Neutrophil (primary cell): ENCODE results near the gene AIG1.

ENCODE experiments used
- H3K27ac ChIP-seq: fragments of 200-600 bp; sonication (generic); 2 replicates; pipeline ENCODE4 v1.5.1; 2016; ENCODE audit warnings: mild to moderate bottlenecking, moderate library complexity
- H3K27me3 ChIP-seq: fragments of 200-600 bp; sonication (generic); 2 replicates; pipeline ENCODE4 v1.6.0; 2016; ENCODE audit warnings: mild to moderate bottlenecking
- H3K36me3 ChIP-seq: fragments of 200-600 bp; sonication (generic); 2 replicates; pipeline ENCODE4 v1.5.1; 2017
- H3K4me1 ChIP-seq, 2 experiments: fragments of 200-600 bp in 1 of 2; sonication (generic) in 1 of 2; 1 replicate in 1 of 2; 2 replicates in 1 of 2; pipeline versions ENCODE4 v1.5.1 to v1.6.1; 2013 to 2016; ENCODE audit warnings: low read depth in 1 of 2, low read length in 1 of 2, mild to moderate bottlenecking in 1 of 2, moderate library complexity in 1 of 2; ENCODE audit not compliant: control insufficient read depth in 1 of 2, insufficient read depth in 1 of 2
- H3K4me3 ChIP-seq, 2 experiments: fragments of 200-600 bp in 1 of 2; sonication (generic) in 1 of 2; 1 replicate in 1 of 2; 2 replicates in 1 of 2; pipeline ENCODE4 v1.5.1; 2013 to 2016; ENCODE audit warnings: low read depth in 1 of 2, low read length in 1 of 2, mild to moderate bottlenecking in 1 of 2, moderate library complexity in 1 of 2
- H3K9me3 ChIP-seq: fragments of 200-600 bp; sonication (generic); 2 replicates; pipeline ENCODE4 v1.5.1; 2016
- CTCF ChIP-seq: fragments of 200-600 bp; sonication (generic); IDR thresholded peaks from 2 replicates; pipeline ENCODE4 v1.5.1; 2016; ENCODE audit warnings: antibody characterized with exemption

AIG1 gene

GRCh38 chr6:143346004-143346403 lies 285.3 kb downstream of the AIG1 start:
- TF ChIP-seq CTCF = no peak
- H3K4me3 ChIP-seq = no peak overlapping the region
- H3K27ac ChIP-seq = no peak overlapping the region
- H3K4me1 ChIP-seq = no peaks in the 10 kb centered on the region
- no peaks in the 10 kb centered on the region for H3K9me3 ChIP-seq
- no peaks in the 10 kb centered on the region for H3K36me3 ChIP-seq
- no peaks in the 10 kb centered on the region for H3K27me3 ChIP-seq

GRCh38 chr6:143348531-143348930 lies 287.8 kb downstream of the AIG1 start:
- no peak for TF ChIP-seq CTCF
- no peaks in the 10 kb centered on the region for H3K36me3 ChIP-seq
- no peaks in the 10 kb centered on the region for H3K27me3 ChIP-seq
- no peaks in the 10 kb centered on the region for H3K9me3 ChIP-seq
- H3K4me1 ChIP-seq = no peaks in the 10 kb centered on the region
- no peak overlapping the region for H3K27ac ChIP-seq
- no peak overlapping the region for H3K4me3 ChIP-seq

GRCh38 chr6:143349530-143349929 lies 288.8 kb downstream of the AIG1 start:
- Histone ChIP-seq H3K4me3 (no peak overlapping the region), H3K4me1 (no peaks in the 10 kb centered on the region), H3K27ac (no peak overlapping the region), H3K27me3 (no peaks in the 10 kb centered on the region), H3K36me3 (no peaks in the 10 kb centered on the region), H3K9me3 (no peaks in the 10 kb centered on the region)
- no peak for TF ChIP-seq CTCF

- H3K4me3 ChIP-seq = no peak overlapping the region
- no peak overlapping the region for H3K27ac ChIP-seq
- H3K9me3 ChIP-seq = no peaks in the 10 kb centered on the region
- no peaks in the 10 kb centered on the region for H3K27me3 ChIP-seq
- no peaks in the 10 kb centered on the region for H3K4me1 ChIP-seq
- no peak for TF ChIP-seq CTCF
- H3K36me3 ChIP-seq = no peaks in the 10 kb centered on the region
Observed at GRCh38 chr6:143356101-143356880, 295.6 kb downstream of the AIG1 start.

GRCh38 chr6:143357152-143357551 lies 296.5 kb downstream of the AIG1 start:
- H3K27ac ChIP-seq = no peak overlapping the region
- no peaks in the 10 kb centered on the region for H3K36me3 ChIP-seq
- TF ChIP-seq CTCF = no peak
- no peaks in the 10 kb centered on the region for H3K9me3 ChIP-seq
- H3K27me3 ChIP-seq = no peaks in the 10 kb centered on the region
- no peaks in the 10 kb centered on the region for H3K4me1 ChIP-seq
- H3K4me3 ChIP-seq = no peak overlapping the region
